Activated naive CD4-positive, alpha-beta T cell treated with anti-CD3 and anti-CD28 coated beads, Interleukin-2, amount 50 U/mL, for 24 hours (primary cell): ENCODE results near the gene TNC.

Source experiments
- H3K27ac Mint-ChIP-seq: one replicate; pipeline ENCODE4 v1.8.0; 2021; ENCODE audit warnings: mild to moderate bottlenecking, mixed read lengths
- H3K27me3 Mint-ChIP-seq: one replicate; pipeline ENCODE4 v1.8.0; 2021; ENCODE audit warnings: mixed read lengths
- H3K36me3 Mint-ChIP-seq: one replicate; pipeline ENCODE4 v1.8.0; 2021; ENCODE audit warnings: mixed read lengths
- H3K4me1 Mint-ChIP-seq: one replicate; pipeline ENCODE4 v1.8.0; 2021; ENCODE audit warnings: mixed read lengths
- H3K4me3 Mint-ChIP-seq: one replicate; pipeline ENCODE4 v1.8.0; 2021; ENCODE audit warnings: mild to moderate bottlenecking, mixed read lengths
- H3K9me3 Mint-ChIP-seq: one replicate; pipeline ENCODE4 v1.8.0; 2021; ENCODE audit warnings: mixed read lengths

TNC gene

GRCh38 chr9:115090486-115090885 is 27.5 kb downstream of the TNC start:
- Mint-ChIP-seq H3K27ac (no peak overlapping the region), H3K9me3 (no peaks in the 10 kb centered on the region), H3K4me1 (no peaks in the 10 kb centered on the region), H3K4me3 (no peak overlapping the region), H3K27me3 (peaks cover 4% of the 10 kb centered on the region), H3K36me3 (no peaks in the 10 kb centered on the region)

- H3K9me3 Mint-ChIP-seq, result no peaks in the 10 kb centered on the region
- no peak overlapping the region for H3K27ac Mint-ChIP-seq
- no peak overlapping the region for H3K4me3 Mint-ChIP-seq
- no peaks in the 10 kb centered on the region for H3K4me1 Mint-ChIP-seq
- no peaks in the 10 kb centered on the region for H3K36me3 Mint-ChIP-seq
- H3K27me3 Mint-ChIP-seq, result peaks cover 4% of the 10 kb centered on the region
Measured at GRCh38 chr9:115088860-115089259, 29.1 kb downstream of the TNC start.

- no peaks in the 10 kb centered on the region for H3K36me3 Mint-ChIP-seq
- H3K27ac Mint-ChIP-seq, result no peak overlapping the region
- H3K27me3 Mint-ChIP-seq, result peaks cover 1% of the 10 kb centered on the region
- H3K9me3 Mint-ChIP-seq, result no peaks in the 10 kb centered on the region
- H3K4me3 Mint-ChIP-seq, result no peak overlapping the region
- no peaks in the 10 kb centered on the region for H3K4me1 Mint-ChIP-seq
Measured at GRCh38 chr9:115086886-115087285, 31.1 kb downstream of the TNC start.

GRCh38 chr9:115086461-115086860 is 31.5 kb downstream of the TNC start:
- Mint-ChIP-seq H3K4me3 (no peak overlapping the region), H3K4me1 (no peaks in the 10 kb centered on the region)

GRCh38 chr9:115085773-115086377 is 32.1 kb downstream of the TNC start:
- Mint-ChIP-seq H3K4me3 (no peak overlapping the region), H3K9me3 (no peaks in the 10 kb centered on the region), H3K4me1 (no peaks in the 10 kb centered on the region), H3K27ac (no peak overlapping the region), H3K27me3 (peaks cover 1% of the 10 kb centered on the region), H3K36me3 (no peaks in the 10 kb centered on the region)

More at GRCh38 chr9:115086461-115086860, 31.5 kb downstream of the TNC start:
- peaks cover 1% of the 10 kb centered on the region for H3K27me3 Mint-ChIP-seq
- H3K9me3 Mint-ChIP-seq, result no peaks in the 10 kb centered on the region
- H3K27ac Mint-ChIP-seq, result no peak overlapping the region
- no peaks in the 10 kb centered on the region for H3K36me3 Mint-ChIP-seq

GRCh38 chr9:115084709-115085108 is 33.2 kb downstream of the TNC start:
- no peak overlapping the region for H3K4me3 Mint-ChIP-seq
- H3K27ac Mint-ChIP-seq, result no peak overlapping the region
- no peaks in the 10 kb centered on the region for H3K9me3 Mint-ChIP-seq
- no peaks in the 10 kb centered on the region for H3K27me3 Mint-ChIP-seq
- H3K36me3 Mint-ChIP-seq, result no peaks in the 10 kb centered on the region
- no peaks in the 10 kb centered on the region for H3K4me1 Mint-ChIP-seq

GRCh38 chr9:115084157-115084556 is 33.8 kb downstream of the TNC start:
- Mint-ChIP-seq H3K27ac (no peak overlapping the region), H3K9me3 (no peaks in the 10 kb centered on the region), H3K4me3 (no peak overlapping the region), H3K36me3 (no peaks in the 10 kb centered on the region), H3K27me3 (no peaks in the 10 kb centered on the region), H3K4me1 (no peaks in the 10 kb centered on the region)

- H3K27me3 Mint-ChIP-seq, result no peaks in the 10 kb centered on the region
- no peaks in the 10 kb centered on the region for H3K9me3 Mint-ChIP-seq
- H3K4me1 Mint-ChIP-seq, result no peaks in the 10 kb centered on the region
- no peak overlapping the region for H3K27ac Mint-ChIP-seq
- H3K36me3 Mint-ChIP-seq, result no peaks in the 10 kb centered on the region
- H3K4me3 Mint-ChIP-seq, result no peak overlapping the region
Measured at GRCh38 chr9:115080242-115080641, 37.7 kb downstream of the TNC start.

GRCh38 chr9:115079156-115079555 is 38.8 kb downstream of the TNC start:
- Mint-ChIP-seq H3K9me3 (no peaks in the 10 kb centered on the region), H3K36me3 (no peaks in the 10 kb centered on the region), H3K4me3 (no peak overlapping the region), H3K27ac (no peak overlapping the region), H3K27me3 (no peaks in the 10 kb centered on the region), H3K4me1 (no peaks in the 10 kb centered on the region)

- Mint-ChIP-seq H3K27ac (no peak overlapping the region), H3K4me3 (no peak overlapping the region), H3K9me3 (no peaks in the 10 kb centered on the region), H3K4me1 (no peaks in the 10 kb centered on the region), H3K36me3 (no peaks in the 10 kb centered on the region), H3K27me3 (peaks cover 9% of the 10 kb centered on the region)
Measured at GRCh38 chr9:115073456-115073855, 44.5 kb downstream of the TNC start.

- no peaks in the 10 kb centered on the region for H3K9me3 Mint-ChIP-seq
- no peaks in the 10 kb centered on the region for H3K36me3 Mint-ChIP-seq
- no peak overlapping the region for H3K27ac Mint-ChIP-seq
- H3K27me3 Mint-ChIP-seq, result peaks cover 9% of the 10 kb centered on the region
- no peaks in the 10 kb centered on the region for H3K4me1 Mint-ChIP-seq
- no peak overlapping the region for H3K4me3 Mint-ChIP-seq
Measured at GRCh38 chr9:115071176-115071575, 46.8 kb downstream of the TNC start.

GRCh38 chr9:115069771-115070170 is 48.2 kb downstream of the TNC start:
- Mint-ChIP-seq H3K9me3 (no peaks in the 10 kb centered on the region), H3K27me3 (peaks cover 9% of the 10 kb centered on the region), H3K27ac (no peak overlapping the region), H3K36me3 (no peaks in the 10 kb centered on the region), H3K4me3 (no peak overlapping the region), H3K4me1 (no peaks in the 10 kb centered on the region)

- Mint-ChIP-seq H3K36me3 (no peaks in the 10 kb centered on the region), H3K4me3 (no peak overlapping the region), H3K9me3 (no peaks in the 10 kb centered on the region), H3K27me3 (peaks cover 11% of the 10 kb centered on the region), H3K27ac (no peak overlapping the region), H3K4me1 (no peaks in the 10 kb centered on the region)
Measured at GRCh38 chr9:115069302-115069701, 48.7 kb downstream of the TNC start.

- Mint-ChIP-seq H3K4me3 (no peak overlapping the region), H3K4me1 (no peaks in the 10 kb centered on the region), H3K27me3 (peaks cover 12% of the 10 kb centered on the region), H3K9me3 (no peaks in the 10 kb centered on the region), H3K36me3 (no peaks in the 10 kb centered on the region), H3K27ac (no peak overlapping the region)
Measured at GRCh38 chr9:115068031-115068430, 49.9 kb downstream of the TNC start.

GRCh38 chr9:115063058-115063845 is 54.7 kb downstream of the TNC start:
- no peak overlapping the region for H3K4me3 Mint-ChIP-seq
- no peaks in the 10 kb centered on the region for H3K4me1 Mint-ChIP-seq
- H3K27ac Mint-ChIP-seq, result no peak overlapping the region
- no peaks in the 10 kb centered on the region for H3K9me3 Mint-ChIP-seq
- no peaks in the 10 kb centered on the region for H3K36me3 Mint-ChIP-seq
- H3K27me3 Mint-ChIP-seq, result peaks cover 3% of the 10 kb centered on the region

- Mint-ChIP-seq H3K9me3 (no peaks in the 10 kb centered on the region), H3K4me3 (no peak overlapping the region), H3K27ac (no peak overlapping the region), H3K36me3 (no peaks in the 10 kb centered on the region), H3K27me3 (peaks cover 15% of the 10 kb centered on the region), H3K4me1 (no peaks in the 10 kb centered on the region)
Measured at GRCh38 chr9:115058684-115059315, 59.2 kb downstream of the TNC start.
